Ovary (tissue), 3 donors: ENCODE measurements around the gene XRCC5.

Experiments
- CTCF ChIP-seq, 3 donors: fragments of 450-650 bp in 2 of 3; fragments of 200-600 bp in 1 of 3; IDR thresholded peaks; one replicate each; pipeline versions ENCODE4 v1.5.1 to v1.8.0; 2016 to 2022; ENCODE audit warnings: antibody characterized with exemption in 3 of 3, mild to moderate bottlenecking in 1 of 3
- EP300 ChIP-seq: sonication (generic); formaldehyde crosslinking; IDR thresholded peaks from one replicate; pipeline ENCODE4 v1.6.1; 2017; ENCODE audit warnings: antibody characterized with exemption
- donor health status: DM: no; HTN: no; CAD: no.

- TF ChIP-seq CTCF (IDR thresholded peaks at IDR 0.05) (no peak), EP300 (no peak)
Measured at GRCh38 chr2:216090369-216090786, 18.8 kb upstream of the XRCC5 start.
